ENCODE results near the gene GALNT9.

Gene GALNT9

DNA sequence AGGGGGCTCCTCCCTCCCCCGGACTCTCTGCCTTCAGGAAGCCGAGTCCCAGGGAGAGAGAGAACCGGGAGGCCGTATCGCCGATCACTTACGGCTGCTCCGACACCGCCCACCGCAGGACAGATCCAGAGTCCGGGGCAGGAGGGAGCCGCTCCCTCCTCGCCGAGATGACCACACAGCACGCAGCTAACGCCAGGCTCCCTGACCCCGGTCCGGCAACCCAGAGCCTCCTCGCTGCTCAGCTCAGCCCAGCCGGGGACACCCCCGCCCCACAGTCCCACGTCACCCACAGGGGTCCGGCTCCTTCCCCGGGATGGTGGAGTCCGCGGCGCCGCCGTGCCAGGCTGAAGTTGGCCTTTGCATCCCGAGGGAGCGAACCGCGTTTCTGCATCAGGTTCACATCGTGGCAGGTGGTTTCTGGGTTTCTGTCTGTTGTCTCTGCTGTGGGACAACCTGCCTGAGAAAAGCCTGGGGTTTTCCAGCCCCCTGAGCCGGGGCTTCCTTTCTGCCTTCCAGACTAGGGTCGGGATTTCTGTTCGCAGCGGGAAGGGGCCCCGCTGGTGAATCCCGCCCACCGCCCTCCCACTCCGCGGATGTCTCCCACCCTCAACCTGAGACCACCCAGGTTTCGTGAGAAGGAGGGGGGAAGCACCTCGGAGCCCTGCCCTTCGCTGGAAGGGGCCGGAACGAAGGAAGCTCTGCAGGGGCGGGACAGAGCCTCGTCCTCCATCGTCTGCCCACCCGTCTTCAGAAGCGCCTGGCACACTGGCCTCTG, 123.9 kb downstream of the GALNT9 start:
- no peak for TF ChIP-seq ESRRG (CRISPR knock-in tag; IDR thresholded peaks at IDR 0.05)
- peak; percentile 48 for ATAC-seq

DNA sequence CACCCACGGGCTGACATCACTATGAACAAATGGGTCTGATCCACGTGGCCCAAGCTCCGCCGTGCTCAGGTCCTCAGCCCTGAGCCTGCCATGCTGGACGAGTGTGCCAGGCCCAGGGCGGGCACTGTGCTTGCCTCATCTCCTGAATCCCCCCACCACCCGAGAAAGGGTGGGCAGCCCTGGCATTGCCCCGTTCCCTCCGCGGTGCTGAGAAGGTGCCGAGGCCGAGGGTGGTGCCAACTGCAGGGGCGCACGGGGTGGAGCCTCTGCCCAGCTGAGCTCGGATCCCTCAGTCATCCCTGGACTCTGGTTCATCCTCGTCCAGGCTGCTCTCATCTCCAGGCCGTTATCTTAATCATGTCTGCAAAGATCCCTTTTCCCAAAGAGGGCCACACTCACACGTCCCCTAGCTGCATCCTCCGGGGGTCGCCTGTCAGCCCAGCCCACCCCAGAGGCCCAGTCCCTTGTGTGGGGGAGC, 124.6 kb downstream of the GALNT9 start:
- TF ChIP-seq ISL1 (CRISPR knock-in tag; IDR thresholded peaks at IDR 0.05) = no peak
- TF ChIP-seq, protein P1, sequence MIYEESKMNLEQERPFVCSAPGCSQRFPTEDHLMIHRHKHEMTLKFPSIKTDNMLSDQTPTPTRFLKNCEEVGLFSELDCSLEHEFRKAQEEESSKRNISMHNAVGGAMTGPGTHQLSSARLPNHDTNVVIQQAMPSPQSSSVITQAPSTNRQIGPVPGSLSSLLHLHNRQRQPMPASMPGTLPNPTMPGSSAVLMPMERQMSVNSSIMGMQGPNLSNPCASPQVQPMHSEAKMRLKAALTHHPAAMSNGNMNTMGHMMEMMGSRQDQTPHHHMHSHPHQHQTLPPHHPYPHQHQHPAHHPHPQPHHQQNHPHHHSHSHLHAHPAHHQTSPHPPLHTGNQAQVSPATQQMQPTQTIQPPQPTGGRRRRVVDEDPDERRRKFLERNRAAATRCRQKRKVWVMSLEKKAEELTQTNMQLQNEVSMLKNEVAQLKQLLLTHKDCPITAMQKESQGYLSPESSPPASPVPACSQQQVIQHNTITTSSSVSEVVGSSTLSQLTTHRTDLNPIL (CRISPR knock-in tag; IDR thresholded peaks at IDR 0.05; ENCODE audit: low read depth) = no peak
- no peak for TF ChIP-seq ZNF8 (CRISPR knock-in tag; IDR thresholded peaks at IDR 0.05)
- no peak for TF ChIP-seq ZNF565 (CRISPR knock-in tag; conservative IDR thresholded peaks at IDR 0.05; ENCODE audit: low read depth)
- TF ChIP-seq ZC3H10 (CRISPR knock-in tag; IDR thresholded peaks at IDR 0.05) = no peak
- no peak for TF ChIP-seq ZNF70 (CRISPR knock-in tag; IDR thresholded peaks at IDR 0.05)
- TF ChIP-seq, protein P2, sequence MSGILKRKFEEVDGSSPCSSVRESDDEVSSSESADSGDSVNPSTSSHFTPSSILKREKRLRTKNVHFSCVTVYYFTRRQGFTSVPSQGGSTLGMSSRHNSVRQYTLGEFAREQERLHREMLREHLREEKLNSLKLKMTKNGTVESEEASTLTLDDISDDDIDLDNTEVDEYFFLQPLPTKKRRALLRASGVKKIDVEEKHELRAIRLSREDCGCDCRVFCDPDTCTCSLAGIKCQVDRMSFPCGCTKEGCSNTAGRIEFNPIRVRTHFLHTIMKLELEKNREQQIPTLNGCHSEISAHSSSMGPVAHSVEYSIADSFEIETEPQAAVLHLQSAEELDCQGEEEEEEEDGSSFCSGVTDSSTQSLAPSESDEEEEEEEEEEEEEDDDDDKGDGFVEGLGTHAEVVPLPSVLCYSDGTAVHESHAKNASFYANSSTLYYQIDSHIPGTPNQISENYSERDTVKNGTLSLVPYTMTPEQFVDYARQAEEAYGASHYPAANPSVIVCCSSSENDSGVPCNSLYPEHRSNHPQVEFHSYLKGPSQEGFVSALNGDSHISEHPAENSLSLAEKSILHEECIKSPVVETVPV (CRISPR knock-in tag; IDR thresholded peaks at IDR 0.05) = no peak
- no peak for TF ChIP-seq ARNTL (CRISPR knock-in tag; IDR thresholded peaks at IDR 0.05; ENCODE audit: borderline replicate concordance, low read depth)
- TF ChIP-seq SNAI2 (CRISPR knock-in tag; IDR thresholded peaks at IDR 0.05) = no peak
- no peak for TF ChIP-seq TCF4 (CRISPR knock-in tag; IDR thresholded peaks at IDR 0.05; ENCODE audit: borderline replicate concordance)
- ATAC-seq = peak; percentile 50

DNA sequence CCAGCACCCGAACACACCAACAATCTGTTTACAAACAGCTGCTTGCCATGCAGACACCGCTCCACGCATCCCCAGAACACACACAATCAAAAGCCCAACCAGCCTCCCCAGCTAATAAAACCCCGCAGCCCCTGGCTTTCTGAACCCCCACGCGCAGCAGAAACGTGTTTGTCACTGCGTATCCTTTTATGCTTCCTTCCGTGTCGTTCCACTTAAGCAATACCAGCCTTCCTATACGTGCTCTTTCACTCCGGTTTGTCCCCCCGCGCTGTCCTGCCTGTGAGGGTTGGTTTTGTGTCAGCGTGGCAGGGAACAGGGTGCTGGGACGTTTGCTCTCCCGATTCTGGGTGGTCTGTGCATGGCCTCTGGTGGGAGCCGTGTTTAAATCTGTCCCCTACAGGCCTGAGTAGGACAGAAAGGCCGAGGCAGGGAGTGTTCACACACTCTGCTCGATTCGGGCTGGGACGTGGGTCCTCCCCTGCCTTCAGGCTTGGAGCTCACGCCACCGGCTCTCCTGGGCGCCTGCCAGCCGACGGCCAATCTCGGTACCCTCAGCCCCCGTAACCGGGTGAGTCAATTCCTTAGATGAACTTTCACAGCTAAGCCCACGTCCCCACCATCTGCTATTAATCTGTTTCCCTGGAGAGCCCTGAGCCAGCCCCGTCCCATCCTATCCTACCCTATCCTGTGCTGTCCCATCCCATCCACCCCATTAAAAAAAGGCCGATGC, 125.2 kb downstream of the GALNT9 start:
- no peak for TF ChIP-seq SNAI2 (CRISPR knock-in tag; IDR thresholded peaks at IDR 0.05)
- no peak for TF ChIP-seq ISL1 (CRISPR knock-in tag; IDR thresholded peaks at IDR 0.05)
- TF ChIP-seq, protein P3, sequence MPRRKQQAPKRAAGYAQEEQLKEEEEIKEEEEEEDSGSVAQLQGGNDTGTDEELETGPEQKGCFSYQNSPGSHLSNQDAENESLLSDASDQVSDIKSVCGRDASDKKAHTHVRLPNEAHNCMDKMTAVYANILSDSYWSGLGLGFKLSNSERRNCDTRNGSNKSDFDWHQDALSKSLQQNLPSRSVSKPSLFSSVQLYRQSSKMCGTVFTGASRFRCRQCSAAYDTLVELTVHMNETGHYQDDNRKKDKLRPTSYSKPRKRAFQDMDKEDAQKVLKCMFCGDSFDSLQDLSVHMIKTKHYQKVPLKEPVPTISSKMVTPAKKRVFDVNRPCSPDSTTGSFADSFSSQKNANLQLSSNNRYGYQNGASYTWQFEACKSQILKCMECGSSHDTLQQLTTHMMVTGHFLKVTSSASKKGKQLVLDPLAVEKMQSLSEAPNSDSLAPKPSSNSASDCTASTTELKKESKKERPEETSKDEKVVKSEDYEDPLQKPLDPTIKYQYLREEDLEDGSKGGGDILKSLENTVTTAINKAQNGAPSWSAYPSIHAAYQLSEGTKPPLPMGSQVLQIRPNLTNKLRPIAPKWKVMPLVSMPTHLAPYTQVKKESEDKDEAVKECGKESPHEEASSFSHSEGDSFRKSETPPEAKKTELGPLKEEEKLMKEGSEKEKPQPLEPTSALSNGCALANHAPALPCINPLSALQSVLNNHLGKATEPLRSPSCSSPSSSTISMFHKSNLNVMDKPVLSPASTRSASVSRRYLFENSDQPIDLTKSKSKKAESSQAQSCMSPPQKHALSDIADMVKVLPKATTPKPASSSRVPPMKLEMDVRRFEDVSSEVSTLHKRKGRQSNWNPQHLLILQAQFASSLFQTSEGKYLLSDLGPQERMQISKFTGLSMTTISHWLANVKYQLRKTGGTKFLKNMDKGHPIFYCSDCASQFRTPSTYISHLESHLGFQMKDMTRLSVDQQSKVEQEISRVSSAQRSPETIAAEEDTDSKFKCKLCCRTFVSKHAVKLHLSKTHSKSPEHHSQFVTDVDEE (CRISPR knock-in tag; IDR thresholded peaks at IDR 0.05) = no peak
- TF ChIP-seq, protein P2 (CRISPR knock-in tag; IDR thresholded peaks at IDR 0.05) = no peak
- peak; percentile 48 for ATAC-seq

DNA sequence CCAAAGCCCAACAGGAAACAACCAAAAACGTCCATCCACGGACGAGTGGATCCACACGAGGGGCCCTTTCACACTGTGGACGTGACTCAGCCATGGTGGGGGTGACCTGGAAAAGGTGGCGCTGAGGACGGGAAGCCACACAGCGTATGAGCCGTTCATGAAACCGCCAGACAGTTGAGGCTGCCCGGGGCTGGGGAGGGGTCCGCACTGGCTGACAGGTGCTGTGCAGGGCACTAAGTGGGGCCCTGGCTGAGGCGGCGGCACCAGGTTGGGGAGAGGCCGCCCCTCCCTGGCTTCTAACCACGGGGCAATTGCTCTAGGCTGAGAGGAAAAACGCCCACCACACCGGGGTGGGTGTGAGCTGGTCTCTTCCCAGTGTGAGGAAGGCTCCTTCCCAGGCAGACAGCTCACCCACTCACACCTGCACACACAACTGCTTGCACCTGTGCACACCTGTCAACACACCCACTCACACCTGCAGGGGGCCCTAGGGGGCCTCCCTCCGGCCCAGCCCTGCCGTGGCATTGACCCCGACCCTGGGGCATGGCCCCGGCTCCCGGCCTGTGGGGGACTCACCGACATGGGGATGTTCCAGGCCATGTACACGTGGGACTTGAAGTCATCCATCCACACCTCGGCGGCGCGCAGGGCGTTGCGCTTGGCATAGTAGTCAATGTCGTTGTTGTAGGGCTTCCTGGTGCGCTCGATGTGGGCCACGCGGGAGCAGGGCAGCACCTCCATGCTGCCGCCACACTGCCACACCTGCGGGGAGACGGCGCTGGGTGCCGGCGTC, 126.3 kb downstream of the GALNT9 start:
- TF ChIP-seq SNAI2 (CRISPR knock-in tag; IDR thresholded peaks at IDR 0.05) (no peak), ESRRG (CRISPR knock-in tag; IDR thresholded peaks at IDR 0.05) (no peak), OSR1 (CRISPR knock-in tag; IDR thresholded peaks at IDR 0.05) (no peak), TCF4 (CRISPR knock-in tag; IDR thresholded peaks at IDR 0.05; ENCODE audit: borderline replicate concordance) (no peak), ZFP3 (CRISPR knock-in tag; IDR thresholded peaks at IDR 0.05) (no peak), ARNTL (CRISPR knock-in tag; IDR thresholded peaks at IDR 0.05; ENCODE audit: borderline replicate concordance, low read depth) (no peak), BACH2 (CRISPR knock-in tag; IDR thresholded peaks at IDR 0.05; ENCODE audit: borderline replicate concordance) (no peak), TOX (CRISPR knock-in tag; IDR thresholded peaks at IDR 0.05; ENCODE audit: borderline replicate concordance) (no peak), ZNF8 (CRISPR knock-in tag; IDR thresholded peaks at IDR 0.05) (no peak), CSDC2 (CRISPR knock-in tag; IDR thresholded peaks at IDR 0.05) (no peak), ZNF70 (CRISPR knock-in tag; IDR thresholded peaks at IDR 0.05) (no peak)
- TF ChIP-seq, protein P4, sequence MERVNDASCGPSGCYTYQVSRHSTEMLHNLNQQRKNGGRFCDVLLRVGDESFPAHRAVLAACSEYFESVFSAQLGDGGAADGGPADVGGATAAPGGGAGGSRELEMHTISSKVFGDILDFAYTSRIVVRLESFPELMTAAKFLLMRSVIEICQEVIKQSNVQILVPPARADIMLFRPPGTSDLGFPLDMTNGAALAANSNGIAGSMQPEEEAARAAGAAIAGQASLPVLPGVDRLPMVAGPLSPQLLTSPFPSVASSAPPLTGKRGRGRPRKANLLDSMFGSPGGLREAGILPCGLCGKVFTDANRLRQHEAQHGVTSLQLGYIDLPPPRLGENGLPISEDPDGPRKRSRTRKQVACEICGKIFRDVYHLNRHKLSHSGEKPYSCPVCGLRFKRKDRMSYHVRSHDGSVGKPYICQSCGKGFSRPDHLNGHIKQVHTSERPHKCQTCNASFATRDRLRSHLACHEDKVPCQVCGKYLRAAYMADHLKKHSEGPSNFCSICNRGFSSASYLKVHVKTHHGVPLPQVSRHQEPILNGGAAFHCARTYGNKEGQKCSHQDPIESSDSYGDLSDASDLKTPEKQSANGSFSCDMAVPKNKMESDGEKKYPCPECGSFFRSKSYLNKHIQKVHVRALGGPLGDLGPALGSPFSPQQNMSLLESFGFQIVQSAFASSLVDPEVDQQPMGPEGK (CRISPR knock-in tag; IDR thresholded peaks at IDR 0.05; ENCODE audit: borderline replicate concordance) = no peak
- TF ChIP-seq, protein P5, sequence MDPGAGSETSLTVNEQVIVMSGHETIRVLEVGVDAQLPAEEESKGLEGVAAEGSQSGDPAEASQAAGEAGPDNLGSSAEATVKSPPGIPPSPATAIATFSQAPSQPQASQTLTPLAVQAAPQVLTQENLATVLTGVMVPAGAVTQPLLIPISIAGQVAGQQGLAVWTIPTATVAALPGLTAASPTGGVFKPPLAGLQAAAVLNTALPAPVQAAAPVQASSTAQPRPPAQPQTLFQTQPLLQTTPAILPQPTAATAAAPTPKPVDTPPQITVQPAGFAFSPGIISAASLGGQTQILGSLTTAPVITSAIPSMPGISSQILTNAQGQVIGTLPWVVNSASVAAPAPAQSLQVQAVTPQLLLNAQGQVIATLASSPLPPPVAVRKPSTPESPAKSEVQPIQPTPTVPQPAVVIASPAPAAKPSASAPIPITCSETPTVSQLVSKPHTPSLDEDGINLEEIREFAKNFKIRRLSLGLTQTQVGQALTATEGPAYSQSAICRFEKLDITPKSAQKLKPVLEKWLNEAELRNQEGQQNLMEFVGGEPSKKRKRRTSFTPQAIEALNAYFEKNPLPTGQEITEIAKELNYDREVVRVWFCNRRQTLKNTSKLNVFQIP (CRISPR knock-in tag; IDR thresholded peaks at IDR 0.05; ENCODE audit: borderline replicate concordance, low read depth) = no peak
- TF ChIP-seq, protein P2 (CRISPR knock-in tag; IDR thresholded peaks at IDR 0.05) = no peak
- ATAC-seq = no peak
